Measurements from ENCODE around the gene MYO5A.

The MYO5A gene

GRCh38 chr15:52257734-52258062 lies 271.0 kb downstream of the MYO5A start:
- ATAC-seq, result no peak
- TF ChIP-seq TOX (CRISPR knock-in tag; IDR thresholded peaks at IDR 0.05; ENCODE audit: borderline replicate concordance) (no peak), ZFP30 (CRISPR knock-in tag; IDR thresholded peaks at IDR 0.05) (no peak), ARNTL (CRISPR knock-in tag; IDR thresholded peaks at IDR 0.05; ENCODE audit: borderline replicate concordance, low read depth) (no peak), SNAI2 (CRISPR knock-in tag; IDR thresholded peaks at IDR 0.05) (no peak)
